ENCODE data around the gene IQSEC3.

The IQSEC3 gene

GRCh38 chr12:78981-79380, 12.4 kb downstream of the IQSEC3 start:
- DNase-seq (ENCODE audit: low spot score) = no peak

- no peak for DNase-seq (ENCODE audit: low spot score)
These were observed 14.2 kb downstream of the IQSEC3 start for GRCh38 chr12:80681-81190.

GRCh38 chr12:82740-83139, 16.2 kb downstream of the IQSEC3 start:
- DNase-seq (ENCODE audit: low spot score) = no peak

DNA sequence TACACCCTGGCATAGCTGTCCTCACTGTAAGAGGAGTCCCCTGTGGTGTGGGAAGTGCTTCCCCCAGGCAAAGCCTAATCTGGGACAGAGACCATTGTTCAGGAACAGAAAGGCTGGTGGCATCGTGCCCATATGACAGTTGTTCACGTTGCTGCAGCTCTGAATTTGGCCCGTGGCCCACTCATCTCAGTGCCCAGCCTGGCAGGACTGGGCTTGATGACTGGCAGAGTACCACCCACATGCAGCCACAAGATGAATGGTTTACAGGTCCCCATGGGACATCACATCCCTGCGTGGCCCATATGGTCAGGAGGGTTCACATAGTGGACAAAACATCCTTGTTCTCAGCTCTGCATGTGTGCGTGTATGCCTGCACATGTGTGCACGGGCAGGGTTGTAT, 17.5 kb downstream of the IQSEC3 start:
- DNase-seq (ENCODE audit: low spot score) = no peak

- DNase-seq (ENCODE audit: low spot score) = peak; percentile 33
These were observed 18.7 kb downstream of the IQSEC3 start for GRCh38 chr12:85191-85666.

DNA sequence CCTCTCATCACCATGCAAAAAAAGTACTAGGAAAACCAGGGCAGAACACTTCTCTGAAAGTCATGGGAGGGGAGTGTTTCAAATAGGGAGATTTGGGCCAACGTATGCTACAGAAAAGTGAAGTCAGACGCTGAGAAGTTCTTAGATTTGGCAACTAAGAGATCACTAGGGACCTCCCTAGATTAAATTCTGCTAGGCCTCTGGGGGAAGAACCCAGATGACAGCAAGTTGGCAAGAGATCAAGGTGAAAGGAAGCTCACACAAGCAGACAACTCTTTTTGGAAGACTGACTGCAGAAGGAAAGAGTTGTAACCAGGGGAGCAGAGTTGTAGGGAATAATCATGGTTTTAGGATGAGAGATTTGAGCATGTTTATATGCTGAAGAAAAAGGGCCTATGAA, 20.7 kb downstream of the IQSEC3 start:
- no peak for DNase-seq (ENCODE audit: low spot score)

DNA sequence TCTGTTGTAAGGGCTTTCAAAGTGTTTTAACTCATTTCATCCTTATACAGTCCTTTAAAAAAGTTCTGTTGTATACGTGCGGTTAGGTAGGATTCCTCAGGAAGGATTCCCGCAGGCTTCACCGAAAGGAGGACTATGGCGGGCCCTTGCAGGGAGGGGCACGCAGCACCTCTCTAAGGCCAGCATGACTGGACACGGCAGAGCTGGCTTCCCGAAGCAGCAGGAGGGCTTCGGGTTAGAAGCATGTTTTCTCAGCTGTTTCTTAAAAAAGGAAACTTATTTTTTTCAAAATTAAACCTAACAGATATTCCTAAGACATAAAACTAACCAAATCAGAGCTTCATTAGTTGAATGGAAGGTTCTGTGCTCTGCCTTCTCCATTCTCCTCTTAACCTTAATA, 21.3 kb downstream of the IQSEC3 start:
- DNase-seq (ENCODE audit: low spot score) = no peak

DNA sequence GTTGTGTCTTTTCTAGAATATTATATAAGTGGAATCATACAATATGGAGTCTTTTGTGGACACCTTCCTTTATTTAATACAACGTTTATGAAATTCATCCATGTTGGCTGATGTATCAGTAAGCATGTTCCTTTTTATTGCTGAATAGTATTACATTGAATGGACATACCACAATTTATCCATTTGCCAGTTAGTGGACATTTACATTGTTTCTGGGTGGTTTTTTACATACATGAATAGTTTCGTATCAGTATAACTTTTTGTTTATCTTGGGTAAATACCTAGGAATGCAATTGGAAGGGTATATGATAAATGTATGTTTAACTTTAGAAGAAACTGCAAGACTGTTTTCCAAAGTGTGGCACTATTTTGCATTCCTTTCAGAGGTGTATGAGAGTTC, 23.1 kb downstream of the IQSEC3 start:
- DNase-seq (ENCODE audit: low spot score) = no peak

DNA sequence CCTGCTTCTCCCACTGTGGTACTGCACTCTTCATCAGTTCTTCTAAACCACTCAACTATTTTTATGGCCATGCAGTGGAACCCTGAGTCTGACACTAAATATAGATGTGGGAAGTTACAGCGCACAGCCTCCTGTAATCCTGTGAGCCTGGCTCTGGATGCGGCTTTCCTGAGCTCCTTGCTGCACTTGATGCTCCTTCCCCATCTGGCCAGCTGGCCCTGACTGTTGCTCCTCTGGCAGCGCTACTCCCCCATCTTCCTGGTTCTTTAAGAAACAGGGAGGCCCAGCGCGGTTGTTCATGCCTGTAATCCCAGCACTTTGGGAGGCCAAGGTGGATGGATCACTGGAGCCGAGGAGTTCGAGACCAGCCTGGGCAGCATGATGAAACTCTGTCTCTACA, 24.6 kb downstream of the IQSEC3 start:
- DNase-seq (ENCODE audit: low spot score) = no peak

- DNase-seq (ENCODE audit: low spot score) = no peak
These were observed 26.9 kb downstream of the IQSEC3 start for GRCh38 chr12:93266-94005.

DNA sequence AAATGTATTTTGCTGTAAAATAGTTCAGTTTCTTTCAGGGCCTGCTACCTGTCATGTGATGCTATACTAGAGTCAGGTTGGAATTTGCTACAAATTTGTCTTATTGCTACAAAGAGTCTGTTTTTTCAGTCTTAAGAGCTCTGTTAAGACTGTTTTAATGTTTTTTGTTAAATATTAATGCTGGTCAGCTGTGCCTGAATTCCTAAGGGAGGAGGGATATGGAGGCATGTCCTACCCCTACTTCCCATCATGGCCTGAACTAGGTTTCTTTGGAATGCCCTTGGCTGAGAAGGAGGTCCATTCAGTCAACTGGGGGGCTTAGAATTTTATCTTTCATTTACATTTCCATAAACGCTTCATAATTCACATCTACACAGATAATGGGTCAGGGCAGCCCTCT, 30.0 kb downstream of the IQSEC3 start:
- DNase-seq (ENCODE audit: low spot score) = no peak

DNA sequence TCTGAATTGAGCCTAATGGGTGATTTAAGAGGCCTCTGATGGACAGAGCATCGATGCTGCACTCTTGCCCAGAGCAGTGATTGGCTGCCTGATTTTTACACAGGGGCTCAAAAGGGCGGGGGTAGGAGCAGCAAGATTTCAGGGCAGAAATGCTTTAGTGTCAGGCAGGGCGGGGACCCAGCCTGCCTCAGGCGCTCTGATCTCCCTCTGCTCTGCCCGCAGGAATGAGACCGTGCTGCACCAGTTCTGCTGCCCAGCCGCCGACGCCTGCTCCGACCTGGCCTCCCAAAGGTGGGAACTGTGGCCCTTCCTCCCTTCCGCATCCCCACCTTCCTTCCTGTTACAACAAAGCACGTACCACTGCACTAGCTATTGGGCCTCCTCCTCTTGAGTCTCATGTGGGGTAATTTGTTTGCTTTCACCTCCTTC, 32.4 kb downstream of the IQSEC3 start:
- no peak for DNase-seq (ENCODE audit: low spot score)

- DNase-seq (ENCODE audit: low spot score) = no peak
These were observed 33.0 kb downstream of the IQSEC3 start for GRCh38 chr12:99605-100004.

DNA sequence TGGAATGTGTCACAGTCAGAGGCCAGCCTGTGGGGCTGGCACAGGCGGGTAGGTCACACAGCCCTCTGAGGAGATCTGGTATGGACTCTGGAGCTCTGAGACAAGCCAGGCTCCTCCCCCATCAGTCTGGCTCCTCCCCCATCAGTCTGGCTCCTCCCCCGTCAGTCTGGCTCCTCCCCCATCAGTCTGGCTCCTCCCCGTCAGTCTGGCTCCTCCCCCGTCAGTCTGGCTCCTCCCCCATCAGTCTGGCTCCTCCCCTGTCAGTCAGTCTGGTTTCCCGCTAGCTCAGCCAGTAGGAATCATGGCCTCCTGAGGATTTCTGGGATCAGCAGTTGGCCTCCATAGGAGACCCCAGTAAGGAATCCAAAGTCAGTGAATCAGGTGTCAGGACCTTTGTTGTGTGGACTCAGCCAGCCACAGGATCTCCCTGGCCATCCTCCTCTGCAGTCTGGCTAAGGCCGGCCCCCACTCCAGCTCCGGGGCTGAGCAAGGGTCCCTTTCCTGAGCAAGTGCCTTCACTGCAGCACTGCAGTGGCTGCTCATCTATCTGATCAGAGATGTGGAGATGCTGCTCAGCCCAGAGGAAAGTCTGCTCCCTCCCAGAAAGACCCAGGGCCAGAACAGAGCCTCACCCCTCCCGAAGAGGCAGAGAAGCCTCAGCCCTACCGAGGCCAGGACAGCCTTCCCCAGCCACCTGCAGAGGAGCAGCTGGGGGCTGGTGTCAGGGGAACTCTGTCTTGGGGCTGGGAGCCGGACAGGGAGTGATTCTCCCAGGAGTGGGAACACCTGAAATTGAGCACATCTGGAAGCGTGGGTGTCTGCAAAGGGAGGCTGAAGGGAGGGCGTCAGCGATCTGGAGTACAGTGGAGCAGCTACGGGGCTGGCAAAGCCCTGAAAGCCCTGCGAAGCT, 35.7 kb downstream of the IQSEC3 start:
- DNase-seq (ENCODE audit: low spot score) = no peak

- DNase-seq (ENCODE audit: low spot score) = no peak
These were observed 36.3 kb downstream of the IQSEC3 start for GRCh38 chr12:102879-103168.

- DNase-seq (ENCODE audit: low spot score) = no peak
These were observed 36.8 kb downstream of the IQSEC3 start for GRCh38 chr12:103169-103981.

DNA sequence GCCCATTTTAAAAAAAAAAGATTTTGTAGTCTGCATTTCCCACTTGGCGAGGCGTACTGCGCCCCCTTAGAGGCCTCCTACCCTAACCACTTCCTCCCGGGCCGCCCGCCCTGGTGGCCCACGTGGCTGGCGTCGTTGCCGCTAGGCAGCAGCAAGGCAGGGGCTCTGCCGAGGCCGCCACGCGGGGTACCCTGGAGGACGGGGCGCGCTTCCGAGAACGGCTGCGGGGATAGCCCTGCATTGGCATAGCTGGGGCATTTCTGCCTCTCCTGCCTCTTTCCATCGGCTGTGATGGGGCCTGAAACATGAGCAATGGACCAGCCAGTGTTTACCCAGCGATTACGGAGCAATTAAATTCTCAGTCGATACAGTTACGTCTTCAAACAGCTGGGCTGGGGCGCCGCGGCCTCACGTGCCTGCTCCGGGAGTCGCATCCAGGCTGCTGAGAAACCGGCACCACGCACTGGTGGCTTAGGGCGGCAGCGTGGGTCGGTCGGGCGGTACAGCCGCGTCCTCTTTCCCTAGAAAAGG, 38.0 kb downstream of the IQSEC3 start:
- no peak for DNase-seq (ENCODE audit: low spot score)

DNA sequence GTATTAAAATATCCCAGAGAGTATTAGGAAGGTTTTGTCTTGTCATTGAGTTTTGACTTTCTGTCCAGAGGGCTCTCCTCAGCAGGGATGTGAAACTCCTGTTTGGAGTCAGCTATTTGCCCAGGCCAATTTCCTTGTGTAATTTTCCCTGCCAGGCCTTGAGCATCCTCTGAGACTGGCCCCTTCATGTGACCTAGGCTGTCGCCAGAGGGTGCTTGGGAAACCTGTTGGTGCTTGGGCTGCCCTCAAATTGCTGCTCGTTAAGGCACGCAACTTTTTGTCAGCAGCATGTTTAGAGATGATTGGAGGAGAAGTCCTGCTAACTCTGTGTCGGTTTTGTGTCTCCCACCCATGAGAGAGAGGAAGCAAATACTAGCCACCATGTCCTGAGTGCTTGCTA, 39.1 kb downstream of the IQSEC3 start:
- DNase-seq (ENCODE audit: low spot score) = no peak

- DNase-seq (ENCODE audit: low spot score) = no peak
These were observed 39.6 kb downstream of the IQSEC3 start for GRCh38 chr12:106118-106591.

GRCh38 chr12:108594-108993, 42.0 kb downstream of the IQSEC3 start:
- DNase-seq (ENCODE audit: low spot score) = peak; percentile 17

DNA sequence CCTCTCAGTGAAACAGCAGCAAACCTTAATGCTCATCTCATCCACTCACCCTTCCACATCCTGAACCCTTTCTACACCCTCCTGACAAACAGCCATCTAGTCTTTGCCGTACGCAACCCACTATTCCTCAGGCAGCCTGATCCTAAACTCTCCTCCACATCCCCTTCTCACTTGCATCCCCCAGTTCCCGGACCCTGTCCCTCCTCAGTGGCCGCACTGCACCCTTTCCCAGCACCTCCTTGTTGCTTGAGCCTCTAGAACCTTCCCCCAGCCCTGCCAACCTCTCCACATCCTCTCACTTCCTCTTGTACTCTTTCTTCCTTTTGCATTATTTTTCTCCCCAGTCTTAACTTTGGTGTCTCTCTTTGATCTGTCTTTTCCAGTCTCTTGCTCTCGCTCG, 42.9 kb downstream of the IQSEC3 start:
- no peak for DNase-seq (ENCODE audit: low spot score)

GRCh38 chr12:109872-110271, 43.3 kb downstream of the IQSEC3 start:
- DNase-seq (ENCODE audit: low spot score) = no peak
